Cardiac muscle cell (in vitro differentiated cells and primary cell): Measurements from ENCODE around the gene ANKRD11. TPM values are rescaled to one million over a fixed set of nuclear protein-coding genes. Genes with fewer than 3 reads are reported as not detected.
"Not testable (repeated sequence)": the region's sequence is repeated elsewhere in the genome, so short reads cannot be mapped to it uniquely, and the experiment has no call there.

Experiments
- DNase-seq, 2 donors: peaks; one replicate each; pipeline versions ENCODE4 v3.0.0 to v3.0.0-alpha.2; 2010 to 2017; ENCODE audit warnings: low read depth in 1 of 2, low spot score in 1 of 2
- H3K27ac ChIP-seq: fragments of 200-600 bp; sonication (generic); 2 replicates; pipeline ENCODE4 v1.5.1; 2016
- H3K27me3 ChIP-seq: fragments of 200-600 bp; sonication (generic); 2 replicates; pipeline ENCODE4 v1.6.0; 2016; ENCODE audit warnings: control low read depth
- H3K36me3 ChIP-seq: fragments of 200-600 bp; sonication (generic); 2 replicates; pipeline ENCODE4 v1.5.1; 2016; ENCODE audit warnings: control low read depth
- H3K4me1 ChIP-seq: fragments of 200-600 bp; sonication (generic); 2 replicates; pipeline ENCODE4 v1.8.1; 2017; ENCODE audit warnings: low read depth, mild to moderate bottlenecking, mixed run types
- H3K4me3 ChIP-seq: fragments of 200-600 bp; sonication (generic); 2 replicates; pipeline ENCODE4 v1.5.1; 2016; ENCODE audit warnings: mild to moderate bottlenecking
- H3K9me3 ChIP-seq: fragments of 200-600 bp; sonication (generic); 2 replicates; pipeline ENCODE4 v1.5.1; 2017; ENCODE audit warnings: low read depth, mild to moderate bottlenecking, control low read depth
- polyA plus RNA-seq: library from polyadenylated mRNA; unstranded; fragments of >200 nt; fragmentation: Nextera tagmentation; extraction: Ambion mirVana; gene quantifications from 2 replicates; pipeline ENCODE4 v1.2.1, GENCODE V29; 2016
- total RNA-seq: library from RNA; depleted of rRNA; stranded (reverse); fragments of >200 nt; gene quantifications from 2 replicates; pipeline ENCODE4 v1.2.3, GENCODE V29; 2016
- TF ChIP-seq, protein P1 (sequence below): IDR thresholded peaks from 2 replicates; pipeline ENCODE4 v1.5.1; 2012; ENCODE audit warnings: low read depth, mild to moderate bottlenecking, low read length

ANKRD11 gene
- total and polyA plus RNA-seq, 2 experiments from 2014 or later, result 111 to 131 TPM

DNA sequence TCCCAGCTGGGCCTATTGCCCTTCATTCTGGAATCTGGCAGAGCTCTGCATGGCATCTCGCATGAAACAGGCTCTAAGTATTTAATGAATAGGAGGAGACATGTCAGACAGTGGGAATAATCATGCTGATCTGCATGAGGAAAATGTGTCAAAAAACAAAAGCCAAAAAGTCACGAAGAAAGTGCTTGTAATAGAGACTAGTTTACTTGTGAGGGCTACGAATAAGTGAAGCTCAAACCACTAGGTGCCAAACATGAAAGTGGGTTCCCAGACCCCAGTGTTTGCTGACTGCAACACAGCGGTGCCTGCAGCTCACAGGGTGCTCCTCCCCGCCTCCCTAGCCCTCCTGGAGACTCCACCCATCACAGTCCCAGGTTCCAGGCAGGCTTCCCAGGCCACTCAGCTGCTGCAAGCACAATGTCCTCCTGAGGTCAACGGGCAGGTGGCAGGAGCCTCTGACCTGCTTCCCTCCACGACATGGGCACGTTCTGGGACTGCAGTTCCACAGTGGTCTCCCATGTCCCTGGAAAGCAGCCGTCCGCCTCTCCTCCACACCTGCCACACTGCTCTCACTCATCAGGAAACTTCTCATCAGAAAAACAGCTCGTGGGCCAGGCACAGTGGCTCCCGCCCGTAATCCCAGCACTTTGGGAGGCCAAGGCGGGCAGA is 96.5 kb downstream of the ANKRD11 start:
- no peak for DNase-seq
- peaks cover 9% of the 10 kb centered on the region for H3K4me1 ChIP-seq
- H3K4me3 ChIP-seq, result no peak overlapping the region
- no peaks in the 10 kb centered on the region for H3K36me3 ChIP-seq
- H3K27ac ChIP-seq, result no peak overlapping the region
- H3K27me3 ChIP-seq, result no peaks in the 10 kb centered on the region
- no peaks in the 10 kb centered on the region for H3K9me3 ChIP-seq
- TF ChIP-seq, protein P1, sequence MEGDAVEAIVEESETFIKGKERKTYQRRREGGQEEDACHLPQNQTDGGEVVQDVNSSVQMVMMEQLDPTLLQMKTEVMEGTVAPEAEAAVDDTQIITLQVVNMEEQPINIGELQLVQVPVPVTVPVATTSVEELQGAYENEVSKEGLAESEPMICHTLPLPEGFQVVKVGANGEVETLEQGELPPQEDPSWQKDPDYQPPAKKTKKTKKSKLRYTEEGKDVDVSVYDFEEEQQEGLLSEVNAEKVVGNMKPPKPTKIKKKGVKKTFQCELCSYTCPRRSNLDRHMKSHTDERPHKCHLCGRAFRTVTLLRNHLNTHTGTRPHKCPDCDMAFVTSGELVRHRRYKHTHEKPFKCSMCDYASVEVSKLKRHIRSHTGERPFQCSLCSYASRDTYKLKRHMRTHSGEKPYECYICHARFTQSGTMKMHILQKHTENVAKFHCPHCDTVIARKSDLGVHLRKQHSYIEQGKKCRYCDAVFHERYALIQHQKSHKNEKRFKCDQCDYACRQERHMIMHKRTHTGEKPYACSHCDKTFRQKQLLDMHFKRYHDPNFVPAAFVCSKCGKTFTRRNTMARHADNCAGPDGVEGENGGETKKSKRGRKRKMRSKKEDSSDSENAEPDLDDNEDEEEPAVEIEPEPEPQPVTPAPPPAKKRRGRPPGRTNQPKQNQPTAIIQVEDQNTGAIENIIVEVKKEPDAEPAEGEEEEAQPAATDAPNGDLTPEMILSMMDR, result no peak

- Histone ChIP-seq H3K27me3 (no peaks in the 10 kb centered on the region), H3K9me3 (no peaks in the 10 kb centered on the region), H3K4me1 (peaks cover 9% of the 10 kb centered on the region), H3K4me3 (no peak overlapping the region), H3K36me3 (no peaks in the 10 kb centered on the region), H3K27ac (no peak overlapping the region)
- no peak for DNase-seq
- TF ChIP-seq, protein P1, result no peak
Measured at GRCh38 chr16:89392881-89393737, 97.3 kb downstream of the ANKRD11 start.

- H3K4me3 ChIP-seq, H3K9me3 ChIP-seq, H3K27me3 ChIP-seq, H3K27ac ChIP-seq, DNase-seq, H3K4me1 ChIP-seq, H3K36me3 ChIP-seq: not testable (repeated sequence)
Measured at GRCh38 chr16:89390224-89390583, 100.2 kb downstream of the ANKRD11 start.

- H3K27me3 ChIP-seq, H3K9me3 ChIP-seq, H3K27ac ChIP-seq, H3K4me1 ChIP-seq, H3K4me3 ChIP-seq, DNase-seq, H3K36me3 ChIP-seq: not testable (repeated sequence)
Measured at GRCh38 chr16:89389504-89390223, 100.7 kb downstream of the ANKRD11 start.

- H3K9me3 ChIP-seq, result no peaks in the 10 kb centered on the region
- TF ChIP-seq, protein P1, result no peak
- no peak for DNase-seq
- H3K4me3 ChIP-seq, result no peak overlapping the region
- H3K27me3 ChIP-seq, result no peaks in the 10 kb centered on the region
- H3K27ac ChIP-seq, result no peak overlapping the region
- peaks cover 12% of the 10 kb centered on the region for H3K4me1 ChIP-seq
- H3K36me3 ChIP-seq, result no peaks in the 10 kb centered on the region
Measured at GRCh38 chr16:89388536-89388935, 101.8 kb downstream of the ANKRD11 start.

DNA sequence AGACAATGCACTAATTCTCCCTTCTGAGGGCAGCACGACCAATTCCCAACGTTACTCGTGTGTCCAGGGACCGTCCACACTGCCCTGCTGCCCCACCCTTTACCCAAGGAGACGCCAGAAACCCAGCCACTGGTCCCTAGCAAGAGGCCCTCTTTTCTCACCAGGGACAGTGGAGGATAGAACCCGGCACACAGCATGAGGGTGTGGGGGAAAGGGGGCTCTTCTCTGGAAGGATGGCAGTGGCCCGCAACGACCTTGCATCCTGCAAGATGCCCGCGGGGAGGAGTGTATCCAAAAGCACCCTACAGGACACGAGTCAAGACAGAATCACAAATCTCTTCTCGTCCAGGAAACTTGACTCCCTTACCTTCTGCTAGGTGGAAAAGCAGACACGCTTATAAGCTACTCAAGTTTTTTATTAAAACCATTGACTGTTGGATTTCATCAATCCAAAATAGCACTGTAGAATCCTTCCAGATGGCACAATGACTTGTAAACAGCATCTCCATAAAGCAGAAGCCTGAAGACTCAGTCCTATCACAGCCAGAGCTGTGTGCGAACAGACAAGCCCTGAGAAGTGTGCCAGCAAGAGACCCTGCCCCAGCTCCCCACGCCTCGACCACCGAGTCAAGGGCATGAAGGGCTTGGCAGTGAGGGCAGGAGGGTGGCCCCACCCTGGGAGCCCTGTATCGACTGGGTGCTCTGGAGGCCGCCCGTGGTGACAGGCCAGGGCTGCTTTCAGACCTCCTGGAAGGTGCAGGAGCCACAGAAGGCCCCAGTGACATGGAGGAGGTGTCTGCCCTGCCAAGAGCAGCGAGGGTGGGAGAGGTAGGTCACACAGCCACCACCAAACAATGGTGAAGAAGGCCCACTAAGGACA is 103.8 kb downstream of the ANKRD11 start:
- no peak overlapping the region for H3K4me3 ChIP-seq
- DNase-seq, result no peak
- no peaks in the 10 kb centered on the region for H3K36me3 ChIP-seq
- H3K27ac ChIP-seq, result no peak overlapping the region
- peaks cover 23% of the 10 kb centered on the region for H3K4me1 ChIP-seq
- TF ChIP-seq, protein P1, result no peak
- H3K27me3 ChIP-seq, result no peaks in the 10 kb centered on the region
- no peaks in the 10 kb centered on the region for H3K9me3 ChIP-seq
